ENCODE results near the gene CYP20A1.
"Not testable (repeated sequence)": the region's sequence is repeated elsewhere in the genome, so short reads cannot be mapped to it uniquely, and the experiment has no call there.

CYP20A1 gene, protein sequence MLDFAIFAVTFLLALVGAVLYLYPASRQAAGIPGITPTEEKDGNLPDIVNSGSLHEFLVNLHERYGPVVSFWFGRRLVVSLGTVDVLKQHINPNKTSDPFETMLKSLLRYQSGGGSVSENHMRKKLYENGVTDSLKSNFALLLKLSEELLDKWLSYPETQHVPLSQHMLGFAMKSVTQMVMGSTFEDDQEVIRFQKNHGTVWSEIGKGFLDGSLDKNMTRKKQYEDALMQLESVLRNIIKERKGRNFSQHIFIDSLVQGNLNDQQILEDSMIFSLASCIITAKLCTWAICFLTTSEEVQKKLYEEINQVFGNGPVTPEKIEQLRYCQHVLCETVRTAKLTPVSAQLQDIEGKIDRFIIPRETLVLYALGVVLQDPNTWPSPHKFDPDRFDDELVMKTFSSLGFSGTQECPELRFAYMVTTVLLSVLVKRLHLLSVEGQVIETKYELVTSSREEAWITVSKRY

DNA sequence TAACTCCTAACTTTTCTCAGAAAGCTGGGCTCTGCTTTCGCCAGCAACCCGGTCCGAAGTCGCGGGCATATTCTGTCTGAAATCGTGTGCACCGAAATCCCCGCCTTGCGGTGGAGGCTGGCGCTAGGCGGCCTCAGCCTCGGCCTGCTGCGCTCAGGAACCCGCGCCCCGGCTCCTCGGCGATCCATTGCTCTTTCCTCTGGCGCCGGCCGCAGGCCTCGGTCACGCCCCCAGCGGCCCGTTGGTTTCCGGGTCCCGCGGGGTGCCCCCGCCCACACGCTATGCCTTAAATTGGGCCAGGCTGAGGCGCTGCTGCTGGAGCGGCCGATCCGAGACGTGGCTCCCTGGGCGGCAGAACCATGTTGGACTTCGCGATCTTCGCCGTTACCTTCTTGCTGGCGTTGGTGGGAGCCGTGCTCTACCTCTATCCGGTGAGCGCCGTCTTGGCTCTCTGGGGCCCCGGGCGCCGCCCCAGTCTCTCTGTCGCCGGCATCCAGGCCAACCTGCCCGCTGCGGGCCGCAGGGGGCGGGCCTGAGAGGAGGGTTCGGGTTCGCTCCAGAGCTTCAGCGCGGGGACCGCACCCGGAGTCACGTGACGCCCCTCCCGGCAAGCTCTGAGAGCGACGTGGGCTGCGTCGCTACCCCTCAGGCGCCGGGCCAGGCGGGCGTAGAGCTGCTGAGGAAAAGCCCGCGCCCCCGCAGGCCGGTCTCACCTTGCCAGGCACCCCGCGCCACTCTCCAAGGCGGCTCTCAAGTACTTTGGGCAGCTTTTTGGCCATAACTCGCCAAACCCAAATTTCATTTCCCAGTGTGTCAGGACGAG, at the start of gene CYP20A1:
CYP20A1 (plus strand) TSS at position 315 of the 823 bp plus-strand sequence; CDS start at position 360, 45 bp downstream.
- peak; percentile 98 for DNase-seq (ENCODE audit: low read depth)

DNA sequence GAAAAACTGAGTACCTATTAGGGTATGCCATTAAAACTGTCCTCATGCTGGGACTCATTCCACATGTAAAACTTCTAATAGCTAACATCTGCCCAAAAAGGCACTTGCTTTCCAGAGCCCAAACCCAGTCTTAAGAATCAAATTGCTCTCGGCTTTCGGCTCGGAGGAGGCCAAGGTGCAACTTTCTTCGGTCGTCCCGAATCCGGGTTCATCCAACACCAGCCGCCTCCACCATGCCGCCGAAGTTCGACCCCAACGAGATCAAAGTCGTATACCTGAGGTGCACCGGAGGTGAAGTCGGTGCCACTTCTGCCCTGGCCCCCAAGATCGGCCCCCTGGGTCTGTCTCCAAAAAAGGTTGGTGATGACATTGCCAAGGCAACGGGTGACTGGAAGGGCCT, 48.3 kb upstream of the CYP20A1 start:
- not testable (repeated sequence) for DNase-seq (ENCODE audit: low read depth)

DNA sequence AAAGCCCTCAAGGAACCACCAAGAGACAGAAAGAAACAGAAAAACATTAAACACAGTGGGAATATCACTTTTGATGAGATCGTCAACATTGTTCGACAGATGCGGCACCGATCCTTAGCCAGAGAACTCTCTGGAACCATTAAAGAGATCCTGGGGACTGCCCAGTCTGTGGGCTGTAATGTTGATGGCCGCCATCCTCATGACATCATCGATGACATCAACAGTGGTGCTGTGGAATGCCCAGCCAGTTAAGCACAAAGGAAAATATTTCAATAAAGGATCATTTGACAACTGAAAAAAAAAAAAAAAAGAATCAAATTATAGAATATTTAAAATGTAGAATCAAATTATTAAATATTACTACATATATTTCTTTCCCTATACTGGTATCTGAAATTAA, 47.8 kb upstream of the CYP20A1 start:
- DNase-seq (ENCODE audit: low read depth) = not testable (repeated sequence)

DNA sequence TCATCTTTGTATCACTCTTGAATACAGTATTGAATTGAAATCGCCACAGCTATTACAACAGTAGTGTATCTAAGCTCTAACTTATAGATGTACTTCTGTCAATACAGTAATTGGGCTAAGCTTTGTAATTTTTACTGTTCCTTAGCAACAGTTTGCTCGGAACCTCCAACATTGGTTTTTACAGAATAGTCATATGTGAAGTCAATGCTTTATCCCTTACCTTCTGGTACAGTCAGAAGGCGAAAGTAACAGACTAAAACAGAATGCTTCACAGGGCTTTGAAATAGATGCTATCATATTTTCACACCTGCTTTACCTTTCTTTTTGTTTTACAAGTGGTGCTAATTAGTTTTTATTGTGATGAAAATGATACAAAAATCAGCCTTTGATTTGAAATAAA, 46.9 kb upstream of the CYP20A1 start:
- no peak for DNase-seq (ENCODE audit: low read depth)

DNA sequence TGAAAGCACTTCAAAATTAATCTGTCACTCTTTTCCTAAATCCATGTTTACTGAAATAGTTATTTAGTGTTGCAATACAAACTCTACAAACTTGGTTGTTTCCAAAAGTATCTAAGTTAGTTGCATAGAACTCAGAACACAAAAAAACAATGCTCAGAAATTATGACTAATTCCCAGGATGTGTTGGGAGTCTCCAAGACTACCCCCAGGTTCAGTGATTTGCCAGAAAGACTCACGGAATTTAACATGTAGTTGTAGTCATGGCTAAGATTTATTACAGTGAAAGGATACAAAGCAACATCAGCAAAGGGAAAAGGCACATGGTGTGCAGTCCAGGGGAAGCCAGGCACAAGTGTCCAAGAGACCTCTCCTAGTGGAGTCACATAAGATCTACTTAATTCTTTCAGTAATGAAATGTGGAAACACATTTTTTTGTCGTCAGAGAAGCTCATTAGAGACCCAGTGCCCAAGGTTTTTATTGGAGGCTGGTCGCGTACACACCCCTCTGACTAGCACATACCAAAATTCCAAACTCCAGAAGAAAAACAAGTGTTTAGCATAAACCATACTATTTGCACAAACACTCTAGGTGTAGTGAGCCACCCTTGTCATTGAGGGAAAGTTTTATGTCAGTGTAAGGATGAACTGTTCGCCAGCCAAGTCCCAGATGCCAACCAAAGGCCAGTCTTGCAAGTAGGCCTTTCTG, 43.3 kb upstream of the CYP20A1 start:
- no peak for DNase-seq (ENCODE audit: low read depth)

DNA sequence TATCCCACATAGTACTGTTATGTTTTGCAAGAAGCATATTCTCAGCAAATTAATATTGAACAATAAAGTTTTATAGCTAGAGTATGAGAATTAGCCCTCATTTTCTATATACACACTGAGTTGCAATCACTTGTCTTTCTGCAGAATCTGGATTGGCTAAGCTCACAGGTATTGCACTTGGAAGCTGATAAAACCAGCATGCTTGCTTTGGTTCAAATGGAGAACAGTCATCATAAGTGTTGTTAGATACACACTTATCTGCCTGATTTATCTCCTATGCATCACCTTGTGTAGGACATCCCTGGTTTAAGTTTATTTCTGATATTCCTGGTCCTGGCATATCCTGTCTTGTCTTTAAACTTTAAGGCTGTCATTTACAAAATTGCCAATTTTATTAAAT, 38.0 kb upstream of the CYP20A1 start:
- DNase-seq (ENCODE audit: low read depth) = no peak

DNA sequence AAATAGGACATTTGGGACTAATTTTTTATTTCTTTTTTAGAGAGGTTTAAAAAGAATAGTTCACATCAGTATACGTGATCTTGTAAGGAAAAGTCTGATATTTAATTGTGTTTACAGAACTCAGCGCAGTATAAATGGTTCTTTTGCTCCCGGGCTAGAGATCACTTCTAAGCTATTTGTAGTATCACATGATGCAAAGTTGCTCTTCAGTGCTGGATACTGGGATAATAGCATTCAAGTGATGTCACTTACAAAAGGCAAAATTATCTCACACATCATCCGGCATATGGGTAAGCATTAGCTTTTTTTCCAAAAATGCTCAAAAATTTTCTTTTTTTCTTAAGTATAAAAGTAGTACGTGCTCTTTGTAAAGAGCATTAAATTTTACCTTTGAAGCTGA, 37.4 kb upstream of the CYP20A1 start:
- no peak for DNase-seq (ENCODE audit: low read depth)

DNA sequence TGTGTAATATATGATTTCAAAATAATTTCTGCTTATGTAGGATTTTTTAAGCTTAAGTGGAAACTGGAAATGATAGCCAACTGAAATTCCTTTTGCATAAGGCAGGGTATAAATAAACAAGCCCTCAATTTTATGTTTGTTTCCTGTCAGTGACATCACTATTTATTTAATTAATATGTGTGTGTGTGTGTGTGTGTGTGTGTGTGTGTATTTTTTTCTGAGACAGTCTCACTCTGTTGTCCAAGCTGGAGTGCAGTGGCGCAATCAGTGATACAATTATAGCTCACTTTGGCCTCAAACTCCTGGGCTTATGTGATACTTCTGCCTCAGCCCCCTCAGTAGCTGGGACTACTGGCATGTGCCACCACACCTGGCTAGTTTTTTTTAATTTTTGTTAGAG, 29.3 kb upstream of the CYP20A1 start:
- no peak for DNase-seq (ENCODE audit: low read depth)

DNA sequence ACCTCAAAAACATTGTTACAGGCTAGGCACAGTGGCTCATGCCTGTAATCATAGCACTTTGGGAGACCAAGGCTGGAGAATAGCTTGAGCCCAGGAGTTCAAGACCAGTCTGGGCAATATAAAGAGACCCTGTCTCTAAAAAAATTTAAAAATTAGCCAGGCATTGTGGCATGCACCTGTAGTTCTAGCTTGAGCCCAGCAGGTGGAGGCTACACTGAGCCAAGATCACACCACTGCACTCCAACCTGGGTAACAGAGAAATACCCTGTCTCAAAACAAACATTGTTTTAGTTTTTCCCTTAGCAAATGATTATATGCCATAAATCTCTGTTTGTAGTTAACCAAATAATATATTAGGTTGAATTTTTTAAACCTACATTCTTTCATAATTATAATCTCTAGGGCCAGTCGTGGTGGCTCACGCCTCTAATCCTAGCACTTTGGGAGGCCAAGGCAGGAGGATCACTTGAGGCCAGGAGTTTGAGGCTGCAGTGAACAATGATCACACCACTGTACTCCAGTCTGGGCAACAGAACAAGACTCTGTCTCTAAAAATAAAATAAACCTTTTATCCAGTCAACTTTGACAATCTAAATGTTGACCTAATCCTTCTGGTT, 13.3 kb upstream of the CYP20A1 start:
- DNase-seq (ENCODE audit: low read depth) = peak; percentile 11

DNA sequence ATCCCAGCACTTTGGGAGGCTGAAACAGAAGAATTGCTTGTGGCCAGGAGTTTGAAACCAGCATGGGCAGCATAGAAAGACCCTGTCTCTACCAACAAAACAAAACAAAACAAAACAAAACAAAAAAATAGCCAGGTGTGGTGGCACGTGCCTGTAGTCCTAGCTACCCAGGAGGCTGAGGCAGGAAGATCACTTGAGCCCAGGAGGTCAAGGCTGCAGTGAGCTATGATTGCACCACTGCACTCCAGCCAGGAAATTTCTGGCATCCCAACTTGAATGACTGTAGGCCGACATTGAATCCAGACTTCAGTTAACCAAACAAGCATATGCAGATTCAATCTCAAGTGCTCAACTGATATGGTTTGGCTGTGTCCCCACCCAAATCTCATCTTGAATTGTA, 9.1 kb upstream of the CYP20A1 start:
- DNase-seq (ENCODE audit: low read depth) = not testable (repeated sequence)

DNA sequence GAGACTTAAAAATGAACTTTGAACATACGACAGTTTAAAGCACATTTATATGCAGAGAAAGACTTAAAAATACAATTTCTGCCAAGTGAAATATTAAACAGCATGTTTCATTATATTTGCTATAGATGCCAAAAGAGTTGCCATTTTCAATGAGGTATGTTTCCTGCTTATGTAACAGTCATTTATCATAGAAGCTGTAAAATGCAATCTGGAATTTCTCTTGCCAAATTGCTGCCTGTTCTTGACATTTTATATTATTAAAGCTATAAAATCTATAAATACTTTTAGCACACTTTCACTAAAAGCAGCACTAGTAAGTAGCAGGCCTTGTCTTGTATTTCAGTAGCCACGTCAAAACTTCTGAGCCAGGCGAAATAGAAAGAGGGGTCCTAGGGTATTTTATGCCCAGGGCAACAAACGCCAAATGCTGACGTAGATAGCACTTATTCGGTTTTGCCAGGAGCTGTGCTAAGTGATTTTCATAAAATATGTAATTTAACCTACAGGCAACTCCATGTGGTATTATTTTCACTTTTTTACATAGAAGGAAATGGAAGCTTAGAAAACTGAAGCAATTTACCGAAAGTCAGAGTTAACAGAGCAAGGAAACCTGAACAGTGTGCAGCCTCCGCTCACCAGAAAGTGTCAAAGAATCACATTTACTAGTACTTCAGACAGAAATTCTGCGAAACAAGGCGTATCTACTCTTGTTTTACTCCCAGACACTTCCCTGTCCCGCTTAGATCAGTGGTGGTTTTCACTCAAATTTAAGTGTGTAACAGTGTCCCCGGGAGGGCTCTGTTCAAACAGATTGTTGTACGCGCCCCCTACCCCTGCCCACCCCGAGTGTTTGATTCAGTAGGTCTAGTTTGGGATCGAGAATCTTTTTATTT, 1.2 kb upstream of the CYP20A1 start:
- no peak for DNase-seq (ENCODE audit: low read depth)

DNA sequence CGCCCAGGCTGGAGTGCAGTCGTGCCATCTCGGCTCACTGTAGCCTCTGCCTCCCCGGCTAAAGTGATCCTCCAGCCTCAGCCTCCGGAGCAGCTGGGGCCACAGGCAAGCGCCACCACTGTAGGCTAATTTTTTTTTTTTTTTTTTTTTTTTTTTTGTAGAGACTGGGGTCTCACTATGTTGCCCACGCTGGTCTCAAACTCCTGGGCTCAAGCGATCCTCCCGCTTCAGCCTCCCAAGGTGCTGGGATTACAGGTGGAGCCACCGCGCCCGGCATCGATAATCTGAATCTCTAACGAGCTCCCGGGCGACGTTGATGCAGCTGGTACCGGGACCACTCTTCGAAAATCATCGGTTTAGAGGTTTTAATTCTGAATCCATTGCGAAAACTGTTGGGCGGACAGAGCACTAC, 520 bp upstream of the CYP20A1 start:
- no peak for DNase-seq (ENCODE audit: low read depth)

DNA sequence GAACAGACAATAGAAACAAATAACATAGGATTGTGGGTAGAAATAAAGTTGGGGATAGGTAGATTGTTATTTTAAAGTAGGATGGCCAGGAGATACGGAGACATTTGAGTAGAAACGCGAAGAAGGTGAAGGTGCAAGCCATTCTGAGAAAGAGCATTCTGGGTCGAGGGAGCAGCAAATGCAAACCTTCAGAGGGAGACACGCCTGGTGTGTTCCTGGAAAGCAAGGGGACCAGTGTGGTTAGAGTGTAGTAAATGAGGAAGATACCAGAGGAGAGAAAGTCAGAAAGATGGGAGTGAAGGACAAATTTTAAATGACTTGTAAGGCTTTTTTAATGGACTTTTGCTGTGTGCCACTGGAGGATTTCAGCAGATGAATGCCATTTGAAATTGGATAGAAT, 1.7 kb downstream of the CYP20A1 start:
- DNase-seq (ENCODE audit: low read depth) = no peak

DNA sequence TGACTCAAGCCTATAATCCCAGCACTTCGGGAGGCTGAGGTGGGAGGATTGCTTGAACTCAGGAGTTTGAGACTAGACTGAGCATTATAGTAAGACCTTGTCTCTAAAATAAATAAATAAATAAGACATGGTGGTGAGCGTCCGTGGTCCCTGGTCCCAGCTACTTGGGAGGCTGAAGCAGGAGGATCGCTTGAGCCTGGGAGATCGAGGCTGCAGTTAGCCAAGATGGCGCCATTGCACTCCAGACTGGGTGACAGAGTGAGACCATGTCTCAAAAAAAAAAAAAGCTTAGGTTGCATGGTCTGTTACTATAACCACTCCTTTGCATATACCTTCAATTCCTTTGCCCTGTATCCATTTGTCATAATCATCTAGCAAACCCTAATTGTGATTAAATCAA, 3.7 kb downstream of the CYP20A1 start:
- no peak for DNase-seq (ENCODE audit: low read depth)

DNA sequence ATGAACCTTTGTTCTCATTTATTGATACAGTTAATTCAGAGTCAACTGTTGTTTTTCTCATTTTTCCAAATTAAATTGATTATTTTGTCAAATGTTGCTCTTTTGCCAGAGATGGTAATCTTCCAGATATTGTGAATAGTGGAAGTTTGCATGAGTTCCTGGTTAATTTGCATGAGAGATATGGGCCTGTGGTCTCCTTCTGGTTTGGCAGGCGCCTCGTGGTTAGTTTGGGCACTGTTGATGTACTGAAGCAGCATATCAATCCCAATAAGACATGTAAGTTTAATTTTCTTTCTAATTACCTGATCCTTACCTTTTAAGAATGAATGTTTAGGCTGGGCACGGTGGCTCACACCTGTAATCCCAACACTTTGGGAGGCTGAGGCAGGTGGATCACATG, 7.8 kb downstream of the CYP20A1 start:
- DNase-seq (ENCODE audit: low read depth) = no peak

DNA sequence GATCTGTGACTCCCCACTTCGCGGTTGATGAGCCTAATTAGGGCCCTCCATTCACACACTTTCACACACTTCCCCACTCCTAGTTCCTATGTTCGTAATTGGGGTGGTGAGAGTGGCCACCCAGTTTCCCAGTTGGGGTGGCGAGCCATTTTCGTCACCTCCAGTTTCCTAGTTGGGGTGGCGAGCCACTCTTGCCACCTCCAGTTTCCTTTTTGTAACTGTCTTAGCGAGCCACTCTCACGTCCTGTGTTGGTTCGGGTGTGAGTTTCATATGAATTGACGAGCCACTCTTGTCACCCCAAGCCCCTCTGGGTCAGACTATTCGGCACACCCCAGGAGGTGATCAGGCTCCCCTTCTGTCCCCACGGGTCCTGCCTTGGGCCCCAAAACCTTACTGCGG, 14.0 kb downstream of the CYP20A1 start:
- no peak for DNase-seq (ENCODE audit: low read depth)

DNA sequence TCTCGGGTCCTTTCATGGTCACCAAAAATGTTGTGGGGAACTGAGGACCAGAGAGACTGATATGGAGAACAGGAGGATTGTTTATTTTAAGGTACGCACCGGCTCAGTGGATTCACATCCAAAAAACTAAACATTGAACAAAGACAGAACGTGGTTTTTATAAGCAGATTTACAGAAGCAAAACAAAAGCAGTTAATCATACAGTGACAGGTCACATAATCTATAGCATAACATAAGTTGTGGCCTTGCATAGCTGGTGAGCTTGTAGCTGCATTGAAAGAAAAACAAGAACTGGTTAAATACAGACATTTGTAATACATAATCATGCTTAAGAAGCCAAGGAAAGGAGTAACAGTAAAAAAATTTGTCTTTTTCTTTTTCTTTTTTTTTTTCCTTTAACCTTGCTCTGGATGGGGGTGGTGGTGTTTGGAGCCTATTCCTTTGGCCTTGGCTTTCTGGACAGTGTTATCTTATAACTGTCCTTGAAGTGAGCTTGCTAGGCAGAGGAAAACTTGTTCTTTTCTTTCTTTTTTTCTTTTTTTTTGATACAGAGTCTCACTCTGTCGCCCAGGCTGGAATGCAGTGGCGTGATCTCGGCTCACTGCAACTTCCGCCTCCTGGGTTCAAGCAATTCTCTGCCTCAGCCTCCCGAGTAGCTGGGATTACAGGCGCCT, 14.7 kb downstream of the CYP20A1 start:
- DNase-seq (ENCODE audit: low read depth) = not testable (repeated sequence)

DNA sequence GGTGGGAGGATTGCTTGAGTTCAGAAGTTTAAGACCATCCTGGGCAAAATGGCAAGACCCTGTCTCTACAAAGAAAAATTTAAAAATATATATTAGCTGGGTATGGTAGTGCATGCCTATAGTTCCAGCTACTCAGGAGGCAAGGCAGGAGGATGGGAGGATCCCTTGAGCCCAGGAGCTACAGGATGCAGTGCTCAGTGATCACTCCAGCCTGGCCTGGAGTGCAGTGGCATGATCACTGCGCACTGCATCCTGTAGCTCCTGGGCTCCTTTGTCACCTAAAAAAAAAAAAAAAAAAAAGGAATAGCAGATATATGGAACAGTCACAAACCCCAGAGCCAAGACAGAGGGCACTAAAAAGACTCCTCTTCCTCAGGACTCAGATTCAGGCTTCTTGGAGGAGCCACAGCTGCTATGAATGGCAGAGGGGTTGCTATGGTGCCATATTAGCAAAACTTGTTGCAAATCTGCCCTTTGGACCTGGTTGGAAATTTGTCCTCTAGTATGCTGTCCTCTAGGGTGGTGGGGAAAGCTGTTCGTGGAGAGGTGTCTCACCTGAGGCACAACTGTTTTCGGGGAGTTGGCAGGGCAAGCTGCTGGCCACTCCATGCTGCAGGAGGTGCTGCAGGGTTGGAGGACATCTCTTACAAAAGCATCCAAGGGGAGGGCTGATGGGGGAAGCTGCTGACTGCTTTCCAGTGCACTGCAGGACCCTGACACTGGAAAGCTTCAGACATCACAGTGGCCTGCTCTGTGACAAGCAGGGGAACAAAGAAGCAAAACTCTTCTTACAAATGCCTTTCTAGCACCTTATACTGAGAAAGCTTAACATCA, 22.7 kb downstream of the CYP20A1 start:
- DNase-seq (ENCODE audit: low read depth) = no peak

DNA sequence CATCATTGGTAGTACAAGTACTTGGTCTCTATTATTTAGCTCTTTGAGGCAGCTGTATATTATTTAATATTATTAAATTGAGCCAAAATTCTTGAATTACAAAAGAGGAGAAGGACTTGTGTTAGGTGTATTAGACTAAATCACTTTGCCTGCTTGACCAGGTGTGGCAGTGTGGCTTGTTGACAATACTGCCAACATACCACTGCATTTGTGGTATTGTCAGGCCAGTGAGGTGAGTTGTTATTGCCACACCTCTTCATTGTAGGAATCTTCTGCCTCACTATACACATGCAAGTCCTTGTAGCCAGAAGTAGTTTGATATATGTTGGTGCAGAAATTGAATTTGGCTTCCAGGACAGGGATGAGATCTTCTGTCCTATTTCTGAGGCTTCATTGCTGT, 40.5 kb downstream of the CYP20A1 start:
- DNase-seq (ENCODE audit: low read depth) = no peak
